ENCODE results near the gene SLC12A7. TPM values are rescaled to one million over a fixed set of nuclear protein-coding genes. Genes with fewer than 3 reads are reported as not detected.

Gene SLC12A7
- total and polyA plus RNA-seq, 12 donors: 36.3 to 208 (median 143) TPM

DNA sequence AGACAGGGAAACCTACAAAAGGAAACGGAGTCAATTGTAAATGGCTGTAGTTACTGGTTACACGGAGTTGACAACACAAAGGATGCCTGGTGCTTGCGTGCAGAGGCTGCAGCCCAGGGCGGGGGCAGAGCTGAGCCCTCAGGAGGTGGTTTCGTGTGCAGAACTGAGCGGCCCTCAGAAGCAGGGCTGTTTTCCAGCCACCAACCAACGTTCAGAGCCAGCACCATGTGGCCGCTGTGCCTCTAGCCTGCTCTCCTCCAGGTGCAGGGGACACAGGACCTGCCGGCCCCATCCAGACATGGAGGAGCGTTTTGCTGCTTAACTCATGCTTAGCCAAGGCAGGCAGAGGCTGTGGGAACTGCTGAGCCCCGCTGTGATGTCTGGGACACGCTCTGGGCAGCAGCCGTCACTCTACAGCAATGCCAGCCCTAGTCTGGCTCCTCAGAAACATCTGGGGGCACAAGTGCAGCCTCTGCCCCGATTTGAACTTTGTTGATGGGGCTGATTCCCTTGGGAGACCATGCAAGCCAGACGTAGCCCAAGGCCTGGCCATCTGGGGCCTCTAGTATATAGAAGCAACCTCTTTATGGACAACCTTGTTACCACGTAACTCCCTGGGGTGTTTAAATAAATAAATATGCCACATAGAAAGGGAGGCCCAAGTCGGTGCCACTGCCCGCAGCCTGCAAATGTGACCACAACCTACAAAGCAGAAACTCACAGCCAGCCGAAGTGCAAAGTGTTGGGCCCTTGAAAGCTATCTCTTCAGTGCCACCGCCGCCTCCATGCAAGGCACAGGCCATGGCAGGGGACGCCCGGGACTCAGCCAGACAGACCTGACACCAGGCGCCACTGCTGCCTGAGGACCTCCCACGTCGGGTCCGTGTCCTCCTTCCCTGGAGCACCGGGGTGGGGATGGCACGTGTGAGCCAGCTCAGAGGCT, 61.2 kb downstream of the SLC12A7 start:
- peak; percentile 9 to 57 (median 28) for ATAC-seq
- peak in 1 of 2 donors; percentile 44 for DNase-seq
- TF ChIP-seq, protein P1, sequence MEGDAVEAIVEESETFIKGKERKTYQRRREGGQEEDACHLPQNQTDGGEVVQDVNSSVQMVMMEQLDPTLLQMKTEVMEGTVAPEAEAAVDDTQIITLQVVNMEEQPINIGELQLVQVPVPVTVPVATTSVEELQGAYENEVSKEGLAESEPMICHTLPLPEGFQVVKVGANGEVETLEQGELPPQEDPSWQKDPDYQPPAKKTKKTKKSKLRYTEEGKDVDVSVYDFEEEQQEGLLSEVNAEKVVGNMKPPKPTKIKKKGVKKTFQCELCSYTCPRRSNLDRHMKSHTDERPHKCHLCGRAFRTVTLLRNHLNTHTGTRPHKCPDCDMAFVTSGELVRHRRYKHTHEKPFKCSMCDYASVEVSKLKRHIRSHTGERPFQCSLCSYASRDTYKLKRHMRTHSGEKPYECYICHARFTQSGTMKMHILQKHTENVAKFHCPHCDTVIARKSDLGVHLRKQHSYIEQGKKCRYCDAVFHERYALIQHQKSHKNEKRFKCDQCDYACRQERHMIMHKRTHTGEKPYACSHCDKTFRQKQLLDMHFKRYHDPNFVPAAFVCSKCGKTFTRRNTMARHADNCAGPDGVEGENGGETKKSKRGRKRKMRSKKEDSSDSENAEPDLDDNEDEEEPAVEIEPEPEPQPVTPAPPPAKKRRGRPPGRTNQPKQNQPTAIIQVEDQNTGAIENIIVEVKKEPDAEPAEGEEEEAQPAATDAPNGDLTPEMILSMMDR (IDR thresholded peaks at IDR 0.05): no peak
- peak overlapping the region in 7 of 10 donors; percentile 16 to 79 (median 52) for H3K27ac ChIP-seq
- 66 to 72% methylated on average over 29 of the region's 29 CpGs for WGBS, 2 donors
- no peaks in the 10 kb centered on the region for H3K27me3 ChIP-seq
- no peak overlapping the region for H3K4me3 ChIP-seq
- H3K9me3 ChIP-seq: no peaks in the 10 kb centered on the region
- peaks cover 0 to 62% (median 20%) of the 10 kb centered on the region in 9 donors for H3K36me3 ChIP-seq
- intact Hi-C loops (cut with DNase I): loop anchor here in 2 of 10 donors (10.0 kb wide), 1 partner anchor 84 kb away; no protein-coding TSS in a partner anchor
- peaks cover 0 to 38% (median 11%) of the 10 kb centered on the region in 9 donors for H3K4me1 ChIP-seq

DNA sequence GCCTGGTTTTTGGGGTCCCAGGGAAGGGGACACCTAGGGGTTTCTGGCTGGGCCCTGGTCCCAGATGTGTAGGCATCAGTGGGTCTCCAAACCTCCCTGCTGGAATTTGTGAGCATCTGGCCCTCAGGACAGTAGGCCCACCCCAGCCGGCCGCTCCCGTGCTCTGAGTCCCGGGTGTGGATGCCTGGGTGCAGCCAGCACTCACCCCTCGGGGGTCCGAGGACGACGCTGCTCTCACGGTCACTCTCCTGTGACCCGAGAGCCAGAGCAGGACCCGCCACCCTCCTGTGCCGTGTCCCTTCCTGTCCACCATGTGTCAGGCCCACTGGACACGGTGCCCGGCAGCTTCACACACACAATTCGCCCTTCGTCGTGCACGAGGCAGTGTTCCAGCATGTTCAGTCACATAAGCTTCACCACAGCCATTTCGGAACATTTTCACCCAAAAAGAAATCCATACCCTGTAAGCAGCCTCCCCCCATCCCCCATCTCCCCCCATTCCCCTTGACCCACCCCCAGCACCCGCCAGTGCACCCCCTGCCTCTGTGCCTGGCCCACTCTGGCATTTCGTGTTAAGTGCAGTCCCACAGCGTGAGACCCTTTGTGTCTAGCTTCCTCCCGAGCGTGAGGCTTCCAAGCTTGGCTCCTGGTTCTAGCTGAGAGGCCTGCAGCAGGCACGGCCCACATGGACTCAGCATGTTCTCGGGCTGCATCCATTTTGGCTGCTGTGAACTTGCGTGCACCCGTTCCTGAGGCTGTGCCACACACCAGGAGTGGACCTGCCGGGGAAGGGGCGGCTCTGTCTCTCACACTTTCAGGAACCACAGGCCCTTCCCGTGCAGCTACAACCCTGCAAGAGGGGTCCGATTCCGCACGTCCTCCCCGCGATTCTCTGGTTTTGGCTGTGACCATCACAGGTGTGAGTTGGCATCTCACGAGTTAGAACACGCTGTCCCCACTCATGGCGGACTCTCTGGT, 62.7 kb downstream of the SLC12A7 start:
- Histone ChIP-seq H3K4me1 (peaks cover 0 to 37% (median 11%) of the 10 kb centered on the region in 9 donors), H3K4me3 (no peak overlapping the region), H3K9me3 (no peaks in the 10 kb centered on the region), H3K36me3 (peaks cover 0 to 47% (median 8%) of the 10 kb centered on the region in 9 donors), H3K27ac (no peak overlapping the region), H3K27me3 (no peaks in the 10 kb centered on the region)
- intact Hi-C loops (cut with DNase I): no loop called here
- TF ChIP-seq, protein P1 (IDR thresholded peaks at IDR 0.05): no peak
- ATAC-seq (no peak), DNase-seq (peak in 1 of 2 donors; percentile 14)
- 80 to 84% methylated on average over 39 of the region's 39 CpGs for WGBS, 2 donors

DNA sequence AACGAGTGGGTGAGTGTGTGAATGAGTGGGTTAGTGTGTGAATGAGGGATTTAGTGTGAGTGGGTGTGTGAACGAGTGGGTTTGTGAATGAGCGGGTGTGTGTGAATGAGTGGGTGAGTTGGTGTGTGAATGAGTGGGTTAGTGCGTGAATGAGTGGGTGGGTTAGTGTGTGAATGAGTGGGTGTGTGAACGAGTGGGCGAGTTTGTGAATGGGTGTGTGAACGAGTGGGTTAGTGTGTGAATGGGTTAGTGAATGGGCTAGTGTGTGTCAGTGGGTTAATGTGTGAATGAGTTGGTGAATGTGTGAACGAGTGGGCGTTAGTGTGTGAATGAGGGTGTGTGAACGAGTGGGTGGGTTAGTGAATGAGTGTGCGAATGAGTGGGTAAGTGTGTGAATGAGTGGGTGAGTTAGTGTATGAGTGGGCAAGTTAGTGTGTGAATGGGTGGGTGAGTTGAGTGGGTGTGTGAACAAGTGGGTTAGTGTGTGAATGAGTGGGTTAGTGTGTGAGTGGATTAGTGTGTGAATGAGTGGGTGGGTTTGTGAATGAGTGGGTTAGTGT, 63.6 kb downstream of the SLC12A7 start:
- H3K4me3 ChIP-seq: no peak overlapping the region
- ATAC-seq (no peak), DNase-seq (no peak)
- H3K27ac ChIP-seq: no peak overlapping the region
- WGBS, 2 donors: 90 to 92% methylated on average over 11 of the region's 11 CpGs
- intact Hi-C loops (cut with DNase I): no loop called here
- no peaks in the 10 kb centered on the region for H3K9me3 ChIP-seq
- H3K36me3 ChIP-seq: peaks cover 0 to 37% (median 7%) of the 10 kb centered on the region in 9 donors
- TF ChIP-seq, protein P1 (IDR thresholded peaks at IDR 0.05): no peak
- H3K27me3 ChIP-seq: no peaks in the 10 kb centered on the region
- H3K4me1 ChIP-seq: peaks cover 0 to 28% (median 6%) of the 10 kb centered on the region in 9 donors
